Naive B cell (primary cell): Measurements from ENCODE around the gene RRP8. TPM values are rescaled to one million over a fixed set of nuclear protein-coding genes. Genes with fewer than 3 reads are reported as not detected.

ENCODE experiments used
- ATAC-seq, 2 donors: fragments of 150-1000 bp; cut with Tn5 transposase; 2 replicates each; pipeline ENCODE4 v1.10.0; 2021; ENCODE audit warnings: low read depth in 2 of 2, mild to moderate bottlenecking in 2 of 2, moderate library complexity in 2 of 2
- DNase-seq: peaks from one replicate; pipeline ENCODE4 v3.0.0; 2022
- H3K27ac Mint-ChIP-seq, 6 donors: one replicate each; pipeline ENCODE4 v1.8.0; 2020 to 2022; ENCODE audit warnings: mild to moderate bottlenecking in 6 of 6, mixed read lengths in 6 of 6, moderate library complexity in 5 of 6, inconsistent platforms in 2 of 6
- H3K27me3 Mint-ChIP-seq, 3 donors: one replicate each; pipeline ENCODE4 v1.8.0; 2021 to 2022; ENCODE audit warnings: mixed read lengths in 3 of 3, mild to moderate bottlenecking in 1 of 3
- H3K36me3 Mint-ChIP-seq, 2 donors: one replicate each; pipeline ENCODE4 v1.8.0; 2020 to 2022; ENCODE audit warnings: mixed read lengths in 2 of 2, inconsistent platforms in 1 of 2, mild to moderate bottlenecking in 1 of 2
- H3K4me1 Mint-ChIP-seq, 3 donors: one replicate each; pipeline ENCODE4 v1.8.0; 2020 to 2022; ENCODE audit warnings: mixed read lengths in 3 of 3, inconsistent platforms in 1 of 3, mild to moderate bottlenecking in 1 of 3, moderate library complexity in 1 of 3
- H3K4me3 Mint-ChIP-seq, 8 donors: one replicate each; pipeline ENCODE4 v1.8.0; 2020 to 2022; ENCODE audit warnings: mild to moderate bottlenecking in 8 of 8, mixed read lengths in 8 of 8, moderate library complexity in 8 of 8, inconsistent platforms in 2 of 8
- H3K9me3 Mint-ChIP-seq, 7 donors: one replicate each; pipeline ENCODE4 v1.8.0; 2020 to 2022; ENCODE audit warnings: mixed read lengths in 7 of 7, mild to moderate bottlenecking in 5 of 7, inconsistent platforms in 2 of 7, moderate library complexity in 1 of 7
- polyA plus RNA-seq, 6 donors: library from polyadenylated mRNA; unstranded; fragments of 300-500 nt; fragmentation: Illumina TruSeq; gene quantifications; one replicate each; pipeline ENCODE4 v1.2.3, GENCODE V29; 2021; ENCODE audit warnings: low read depth in 6 of 6

The RRP8 gene
- polyA plus RNA-seq, 6 donors from 2014 or later = 13.7 to 33.8 (median 18.6) TPM

DNA sequence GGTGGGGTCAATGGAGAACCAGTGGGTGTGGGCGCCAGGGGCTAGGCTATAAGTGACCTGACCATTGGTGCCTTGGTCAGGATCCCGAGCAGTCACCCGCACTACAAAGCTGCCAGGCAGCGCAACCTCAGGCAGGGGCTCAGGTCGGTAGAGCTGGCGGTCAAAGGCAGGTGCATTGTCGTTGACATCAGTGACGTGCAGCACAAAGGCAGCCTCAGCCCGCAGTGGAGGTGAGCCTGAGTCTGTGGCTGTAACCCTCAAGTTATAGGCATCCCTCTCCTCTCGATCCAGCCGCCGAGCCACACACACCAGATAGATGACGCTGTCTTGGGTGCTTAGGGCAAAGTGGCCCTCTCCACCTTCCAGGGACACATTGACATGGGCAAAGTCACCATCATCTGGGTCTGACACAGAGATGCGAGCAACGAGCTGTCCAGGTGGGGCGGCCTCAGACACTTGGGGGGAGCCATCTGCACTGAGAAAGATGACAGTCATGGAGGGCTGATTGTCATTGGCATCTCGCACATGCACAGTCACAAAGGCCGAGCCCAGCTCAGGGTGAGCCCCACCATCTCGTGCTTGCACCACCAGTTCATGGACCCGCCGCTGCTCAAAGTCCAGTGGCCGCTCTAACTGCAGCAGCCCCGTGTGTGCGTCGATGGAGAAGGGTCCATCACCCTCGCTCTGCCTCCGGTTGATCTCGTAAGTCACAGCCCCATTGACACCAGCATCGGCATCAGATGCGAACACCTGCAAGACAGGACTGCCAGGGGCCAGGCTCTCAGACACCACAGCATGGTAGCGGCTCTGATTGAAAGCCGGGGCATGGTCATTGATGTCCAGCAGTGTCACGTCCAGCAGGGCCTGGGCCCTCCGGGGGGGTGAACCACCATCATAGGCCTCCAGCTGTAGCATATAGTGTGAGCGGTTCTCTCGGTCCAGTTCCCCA, 36.9 kb upstream of the RRP8 start:
- no peaks in the 10 kb centered on the region for H3K27me3 Mint-ChIP-seq
- ATAC-seq = no peak
- no peak overlapping the region for H3K27ac Mint-ChIP-seq
- H3K4me3 Mint-ChIP-seq = no peak overlapping the region
- H3K9me3 Mint-ChIP-seq = no peaks in the 10 kb centered on the region
- no peaks in the 10 kb centered on the region for H3K36me3 Mint-ChIP-seq
- peaks cover 0 to 6% (median 4%) of the 10 kb centered on the region in 3 donors for H3K4me1 Mint-ChIP-seq
- no peak for DNase-seq

DNA sequence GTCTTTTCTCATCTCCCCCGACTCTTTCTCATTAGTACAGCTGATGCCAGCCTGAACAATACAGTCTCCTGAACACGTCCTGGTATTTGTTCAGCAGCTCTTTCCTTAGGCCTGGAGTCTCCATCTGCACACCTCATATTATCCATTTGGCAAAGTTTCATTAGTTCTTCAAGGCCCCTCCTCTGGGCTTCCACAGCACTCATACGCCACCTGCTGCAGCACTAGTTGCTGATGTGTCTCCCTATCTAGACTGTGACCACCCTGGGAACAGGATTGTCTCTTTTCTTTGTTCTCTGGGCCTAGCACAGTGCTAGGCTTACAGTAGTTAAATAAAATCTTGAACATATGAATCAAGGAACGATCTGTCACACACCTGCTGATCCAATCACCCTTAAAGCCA, 35.0 kb upstream of the RRP8 start:
- DNase-seq (no peak), ATAC-seq (no peak)
- no peaks in the 10 kb centered on the region for H3K27me3 Mint-ChIP-seq
- no peak overlapping the region for H3K27ac Mint-ChIP-seq
- H3K4me3 Mint-ChIP-seq = no peak overlapping the region
- H3K36me3 Mint-ChIP-seq = no peaks in the 10 kb centered on the region
- peaks cover 0 to 6% (median 4%) of the 10 kb centered on the region in 3 donors for H3K4me1 Mint-ChIP-seq
- no peaks in the 10 kb centered on the region for H3K9me3 Mint-ChIP-seq

DNA sequence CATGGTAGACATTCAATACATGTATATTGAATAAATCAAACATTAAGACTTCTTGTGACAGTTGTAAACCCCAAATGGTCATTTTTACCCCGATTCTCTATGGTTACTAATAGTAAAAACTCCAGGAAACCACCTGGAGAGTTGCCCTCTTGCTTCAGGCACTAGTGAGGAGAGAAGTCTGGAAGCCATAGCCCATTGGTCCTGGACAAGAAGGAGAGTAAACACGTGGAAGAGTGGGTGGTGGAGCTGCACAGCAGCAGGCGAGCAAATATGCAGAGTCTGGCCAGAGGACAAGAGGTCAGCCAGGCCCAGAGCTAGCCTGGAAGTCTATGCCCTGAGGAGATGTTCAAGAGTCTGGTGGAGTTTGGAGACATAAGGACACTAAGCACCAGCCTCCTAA, 34.5 kb upstream of the RRP8 start:
- DNase-seq (no peak), ATAC-seq (no peak)
- Mint-ChIP-seq H3K4me3 (no peak overlapping the region), H3K27me3 (no peaks in the 10 kb centered on the region), H3K27ac (no peak overlapping the region), H3K9me3 (no peaks in the 10 kb centered on the region), H3K4me1 (peaks cover 0 to 6% (median 4%) of the 10 kb centered on the region in 3 donors), H3K36me3 (no peaks in the 10 kb centered on the region)

DNA sequence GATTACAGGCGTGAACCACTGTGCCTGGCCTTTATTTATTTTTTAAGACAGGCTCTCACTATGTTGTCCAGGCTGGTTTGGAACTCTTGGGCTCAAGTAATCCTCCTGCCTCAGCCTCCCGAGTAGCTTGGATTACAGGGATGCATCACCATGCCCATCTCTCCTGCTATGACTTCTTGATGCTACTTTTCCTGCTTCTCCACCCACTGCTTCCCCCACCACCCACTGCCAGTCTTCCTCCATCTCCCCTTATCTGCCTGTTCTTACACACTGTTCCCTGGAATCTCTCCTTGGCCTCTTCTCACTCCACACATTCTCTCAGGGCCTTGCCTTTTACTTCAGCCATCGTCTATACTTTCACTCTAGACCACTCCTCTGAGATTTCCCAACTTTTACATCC, 33.1 kb upstream of the RRP8 start:
- Mint-ChIP-seq H3K4me3 (no peak overlapping the region), H3K4me1 (peaks cover 0 to 6% (median 4%) of the 10 kb centered on the region in 3 donors), H3K27ac (no peak overlapping the region), H3K27me3 (no peaks in the 10 kb centered on the region), H3K36me3 (no peaks in the 10 kb centered on the region), H3K9me3 (no peaks in the 10 kb centered on the region)
- DNase-seq = no peak
- ATAC-seq = no peak

DNA sequence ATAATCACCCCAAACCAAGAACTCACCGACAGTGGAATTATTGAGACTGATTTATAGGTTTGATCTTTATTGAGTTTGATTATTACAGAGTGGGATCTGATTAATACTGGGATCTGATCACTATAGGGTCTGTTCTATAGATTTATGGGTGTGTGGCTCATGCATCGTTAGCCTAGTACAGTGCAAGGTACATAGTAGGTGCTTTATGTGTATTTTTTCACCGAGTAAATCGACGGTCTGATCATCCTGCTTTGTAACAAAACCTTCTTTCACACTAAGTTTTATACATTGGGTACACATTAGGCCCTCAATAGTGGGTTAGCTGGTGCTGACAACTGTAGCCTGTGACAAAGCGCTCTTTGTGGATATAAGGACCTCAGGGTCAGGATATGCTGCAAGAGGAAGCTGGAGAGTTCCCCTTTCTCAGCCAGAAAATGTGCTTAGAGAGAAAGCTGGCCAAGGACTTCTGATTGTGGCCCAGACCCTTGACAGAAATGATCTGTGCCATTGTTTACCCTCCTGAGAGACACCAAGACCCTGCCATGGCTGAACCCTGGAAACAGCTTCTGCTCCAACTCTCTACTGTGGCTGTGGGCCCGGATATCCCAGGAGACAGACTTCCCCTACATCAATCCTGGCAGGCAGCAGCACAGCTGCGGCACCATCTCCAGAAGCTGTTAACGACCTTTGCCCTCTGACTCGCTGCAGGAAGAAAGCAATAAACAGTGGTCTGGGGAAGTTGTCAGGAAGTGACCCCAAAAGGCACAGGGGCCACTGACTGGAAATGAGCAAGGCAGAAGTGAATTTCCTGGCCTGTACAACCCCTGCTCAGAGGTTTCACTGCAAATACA, 31.9 kb upstream of the RRP8 start:
- H3K9me3 Mint-ChIP-seq = no peaks in the 10 kb centered on the region
- no peaks in the 10 kb centered on the region for H3K36me3 Mint-ChIP-seq
- peaks cover 0 to 6% (median 4%) of the 10 kb centered on the region in 3 donors for H3K4me1 Mint-ChIP-seq
- ATAC-seq = peak in 1 of 2 donors; percentile 35
- no peaks in the 10 kb centered on the region for H3K27me3 Mint-ChIP-seq
- no peak overlapping the region for H3K4me3 Mint-ChIP-seq
- H3K27ac Mint-ChIP-seq = no peak overlapping the region
- no peak for DNase-seq

DNA sequence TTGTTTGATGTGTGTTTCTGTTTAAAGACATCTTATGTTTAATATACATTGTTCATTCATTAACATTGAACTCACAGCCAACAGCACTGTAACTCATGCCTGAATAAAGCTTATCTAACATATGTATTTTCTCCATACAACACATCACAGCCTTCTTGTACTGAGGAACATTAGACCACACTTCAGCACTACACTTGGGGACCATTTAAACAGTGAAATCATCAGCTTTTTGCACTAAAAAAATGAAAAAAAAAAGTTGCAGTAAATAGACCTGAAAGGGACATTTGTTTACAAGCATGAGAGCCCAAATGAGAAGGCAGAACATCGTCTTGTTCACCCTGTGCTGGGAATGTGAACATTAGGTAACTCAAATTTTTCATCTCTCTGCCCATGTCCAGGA, 31.1 kb upstream of the RRP8 start:
- DNase-seq = no peak
- no peak for ATAC-seq
- Mint-ChIP-seq H3K27ac (no peak overlapping the region), H3K27me3 (no peaks in the 10 kb centered on the region), H3K9me3 (no peaks in the 10 kb centered on the region), H3K4me1 (peaks cover 0 to 4% (median 3%) of the 10 kb centered on the region in 3 donors), H3K4me3 (no peak overlapping the region), H3K36me3 (no peaks in the 10 kb centered on the region)

DNA sequence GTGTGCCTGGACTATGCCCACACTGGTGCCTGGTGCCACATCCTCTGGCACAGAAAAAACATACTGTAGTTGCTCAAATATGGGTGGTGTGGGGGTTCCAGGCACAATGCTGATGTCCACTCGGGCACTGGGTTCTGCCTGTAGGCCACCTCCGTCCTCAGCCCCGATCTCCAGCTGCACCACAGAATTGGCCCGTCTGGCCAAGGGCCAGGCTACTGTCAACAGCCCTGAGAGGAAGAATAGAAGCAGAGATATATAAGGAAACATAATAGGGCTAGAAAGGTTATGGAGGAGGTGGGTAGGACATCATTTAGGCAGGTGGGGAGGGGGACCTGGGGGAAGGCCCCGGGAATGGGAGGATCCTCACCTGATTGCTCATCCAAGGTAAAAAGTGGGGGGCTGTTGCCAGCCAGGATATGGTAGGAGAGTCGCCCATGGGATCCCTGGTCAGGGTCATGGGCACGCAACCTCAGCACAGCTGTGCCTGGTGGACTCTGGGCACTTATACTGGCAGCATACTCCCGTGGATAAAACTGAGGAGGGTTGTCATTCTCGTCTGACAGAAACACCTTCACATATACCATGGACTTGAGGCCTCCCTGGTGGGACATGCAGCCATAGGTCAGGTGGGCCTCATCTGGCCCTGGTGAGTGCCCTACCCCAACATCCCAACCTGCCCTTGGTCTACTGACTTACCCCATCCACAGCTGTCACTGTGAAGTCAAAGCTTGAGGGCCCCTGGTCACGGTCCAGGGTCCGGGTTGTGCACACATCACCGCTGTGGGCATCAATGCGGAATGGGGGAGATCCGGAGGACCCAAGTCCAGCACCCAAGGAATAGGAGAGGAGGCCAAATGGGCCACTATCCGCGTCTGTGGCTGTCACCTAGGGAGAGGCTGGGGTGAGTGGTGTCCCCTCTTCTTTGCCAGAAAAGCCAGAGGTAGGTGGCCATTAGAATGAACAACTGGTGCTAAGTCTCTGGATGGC, 30.3 kb upstream of the RRP8 start:
- ATAC-seq = no peak
- Mint-ChIP-seq H3K4me1 (no peaks in the 10 kb centered on the region), H3K4me3 (no peak overlapping the region), H3K9me3 (no peaks in the 10 kb centered on the region), H3K27me3 (no peaks in the 10 kb centered on the region), H3K36me3 (no peaks in the 10 kb centered on the region), H3K27ac (no peak overlapping the region)
- DNase-seq = no peak

DNA sequence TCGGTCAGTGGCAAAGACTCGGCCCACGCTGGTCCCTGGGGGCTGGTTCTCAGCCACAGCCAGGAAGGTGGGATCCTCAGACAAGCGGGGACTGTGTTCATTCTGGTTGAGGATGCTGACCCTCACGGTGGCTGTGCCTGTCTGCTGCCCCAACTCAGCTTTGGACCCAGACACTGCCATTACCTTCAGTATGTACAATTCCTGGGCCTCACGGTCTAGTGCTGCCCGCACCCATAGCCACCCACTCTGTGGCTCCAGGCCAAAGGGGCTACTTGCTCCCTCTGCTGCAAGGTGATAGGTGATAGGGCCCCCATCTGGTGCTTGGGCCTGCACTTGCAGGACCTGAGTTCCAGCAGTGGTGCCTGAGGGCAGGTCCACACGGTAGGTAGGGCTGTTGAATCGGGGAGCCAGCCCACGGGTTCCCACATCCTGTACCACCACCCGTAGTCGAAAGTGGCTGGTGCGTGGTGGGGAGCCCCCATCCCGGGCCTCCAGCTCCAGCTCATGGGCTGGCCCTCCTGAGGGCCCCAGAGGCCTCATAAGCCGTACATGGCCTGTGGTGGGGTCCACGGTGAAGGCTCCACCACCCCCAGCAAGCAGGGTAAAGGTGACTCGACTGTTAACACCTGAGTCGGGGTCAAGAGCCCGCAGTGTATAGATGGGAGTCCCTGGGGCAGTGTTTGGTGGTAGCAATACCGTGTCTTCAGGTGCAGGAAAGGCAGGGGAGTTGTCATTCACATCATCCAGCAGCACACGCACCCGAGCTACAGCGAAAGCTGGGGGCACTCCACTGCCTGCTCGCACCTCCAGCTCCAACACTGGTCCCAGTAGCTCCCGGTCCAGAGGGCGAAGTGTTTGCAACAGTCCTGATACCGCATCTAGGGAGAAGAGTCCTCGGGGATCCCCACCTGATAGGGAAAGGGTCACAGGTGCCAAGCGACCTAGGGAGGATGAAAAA, 29.0 kb upstream of the RRP8 start:
- no peaks in the 10 kb centered on the region for H3K27me3 Mint-ChIP-seq
- no peak for DNase-seq
- no peak for ATAC-seq
- H3K27ac Mint-ChIP-seq = no peak overlapping the region
- peaks cover 11 to 12% (median 11%) of the 10 kb centered on the region in 3 donors for H3K4me1 Mint-ChIP-seq
- no peaks in the 10 kb centered on the region for H3K36me3 Mint-ChIP-seq
- H3K4me3 Mint-ChIP-seq = no peak overlapping the region
- H3K9me3 Mint-ChIP-seq = no peaks in the 10 kb centered on the region

DNA sequence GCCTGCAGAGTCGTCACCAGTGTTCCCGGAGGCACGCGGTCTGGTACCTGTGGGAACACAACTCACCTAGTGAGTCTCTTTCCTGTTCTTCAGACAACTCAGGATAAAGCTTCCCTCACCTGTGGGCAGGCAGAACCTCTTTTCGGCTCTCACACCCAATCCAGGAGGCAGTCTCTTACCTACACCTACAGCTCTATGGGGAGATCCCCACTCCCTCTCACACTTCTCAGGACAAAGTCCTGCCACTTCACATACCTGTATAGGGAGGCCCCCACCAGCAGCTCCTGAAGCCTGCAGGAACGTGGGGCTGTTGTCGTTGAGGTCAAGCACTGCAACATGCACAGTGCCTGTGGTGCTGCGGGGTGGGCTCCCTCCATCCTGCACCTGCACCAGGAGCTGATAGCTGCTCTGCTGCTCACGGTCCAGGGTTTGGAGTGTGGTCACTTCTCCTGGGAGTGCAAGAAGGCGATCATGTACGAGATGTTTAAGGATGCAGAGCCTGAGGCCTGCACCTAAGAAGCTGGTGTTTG, 28.0 kb upstream of the RRP8 start:
- DNase-seq = no peak

DNA sequence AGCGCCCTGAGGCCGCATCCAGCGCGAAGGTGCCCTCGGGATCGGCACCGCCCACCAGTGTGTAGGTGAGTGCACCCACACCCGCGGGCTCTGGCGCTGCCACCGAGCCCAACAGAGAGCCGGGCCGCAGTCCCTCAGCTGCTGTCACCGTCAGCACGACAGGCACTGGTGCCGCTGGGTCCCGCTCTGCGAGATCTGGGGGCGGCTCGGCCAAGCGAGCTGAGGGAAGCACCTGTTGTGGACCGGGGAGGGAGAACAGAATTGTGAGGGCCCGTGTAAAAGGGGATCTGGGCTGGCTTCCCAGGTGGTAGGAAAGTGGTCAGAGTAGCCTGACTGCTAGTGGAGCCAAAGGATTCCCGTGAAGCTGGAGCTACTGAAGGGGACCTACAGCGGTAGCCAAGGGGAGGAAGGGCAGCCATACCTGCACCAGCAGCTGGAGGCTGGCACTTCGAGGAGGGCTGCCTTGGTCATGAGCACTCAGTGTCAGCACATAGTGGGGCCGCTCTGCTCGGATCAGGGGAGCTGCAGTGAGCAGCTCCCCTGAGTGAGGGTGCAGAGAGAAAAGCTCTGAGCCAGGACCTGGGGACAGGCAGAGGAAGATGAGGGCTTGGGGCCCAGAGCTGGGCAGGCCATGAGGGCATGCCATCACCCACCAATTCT, 27.3 kb upstream of the RRP8 start:
- ATAC-seq (no peak), DNase-seq (no peak)
- H3K27ac Mint-ChIP-seq = no peak overlapping the region
- no peaks in the 10 kb centered on the region for H3K36me3 Mint-ChIP-seq
- H3K4me3 Mint-ChIP-seq = no peak overlapping the region
- H3K4me1 Mint-ChIP-seq = peaks cover 19 to 22% (median 21%) of the 10 kb centered on the region in 3 donors
- no peaks in the 10 kb centered on the region for H3K9me3 Mint-ChIP-seq
- H3K27me3 Mint-ChIP-seq = no peaks in the 10 kb centered on the region

More for the DNA sequence above, 28.0 kb upstream of the RRP8 start:
- Mint-ChIP-seq H3K4me3 (no peak overlapping the region), H3K27me3 (no peaks in the 10 kb centered on the region), H3K27ac (peak overlapping the region in 1 of 6 donors; percentile 72), H3K9me3 (no peaks in the 10 kb centered on the region), H3K4me1 (peaks cover 17 to 21% (median 18%) of the 10 kb centered on the region in 3 donors), H3K36me3 (no peaks in the 10 kb centered on the region)
- no peak for ATAC-seq

DNA sequence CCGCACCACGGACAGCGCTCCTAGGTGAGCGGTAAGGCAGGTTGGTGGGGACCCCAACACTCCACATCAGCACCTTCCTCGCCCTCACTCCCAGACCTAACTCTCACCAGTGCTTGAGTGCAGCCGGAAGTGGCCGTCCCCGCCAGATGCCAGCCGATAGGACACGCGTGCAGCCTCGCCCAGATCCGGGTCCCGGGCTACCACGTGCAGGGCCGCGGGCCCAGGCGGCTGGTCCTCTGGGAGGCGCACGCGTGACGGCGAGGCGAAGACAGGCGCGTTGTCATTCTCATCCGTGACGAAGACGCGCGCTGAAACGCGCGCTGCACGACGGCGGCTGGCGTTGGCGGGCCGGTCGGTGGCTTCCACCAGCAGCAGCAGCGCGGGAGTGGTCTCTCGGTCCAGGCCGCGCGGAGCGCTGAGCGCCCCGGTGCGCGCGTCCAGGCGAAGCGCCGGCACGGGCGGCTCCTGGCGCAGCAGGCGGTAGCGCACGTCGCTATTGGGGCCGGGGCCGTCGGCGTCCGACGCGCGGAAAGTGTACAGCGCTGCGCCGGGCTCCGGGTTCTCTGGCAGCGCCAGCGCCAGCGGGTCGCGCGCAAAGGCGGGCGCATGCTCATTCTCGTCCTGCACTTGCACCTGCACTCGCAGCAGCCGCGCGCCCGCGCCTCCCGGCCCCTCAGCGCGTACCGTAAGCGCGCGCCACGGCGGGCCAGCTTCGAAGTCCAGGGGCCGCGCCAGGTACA, 26.6 kb upstream of the RRP8 start:
- no peaks in the 10 kb centered on the region for H3K27me3 Mint-ChIP-seq
- no peak overlapping the region for H3K4me3 Mint-ChIP-seq
- no peak for DNase-seq
- no peak overlapping the region for H3K27ac Mint-ChIP-seq
- H3K4me1 Mint-ChIP-seq = peaks cover 19 to 22% (median 21%) of the 10 kb centered on the region in 3 donors
- no peaks in the 10 kb centered on the region for H3K36me3 Mint-ChIP-seq
- H3K9me3 Mint-ChIP-seq = no peaks in the 10 kb centered on the region
- no peak for ATAC-seq
